ENCODE measurements around the gene ADAD2.

DNA sequence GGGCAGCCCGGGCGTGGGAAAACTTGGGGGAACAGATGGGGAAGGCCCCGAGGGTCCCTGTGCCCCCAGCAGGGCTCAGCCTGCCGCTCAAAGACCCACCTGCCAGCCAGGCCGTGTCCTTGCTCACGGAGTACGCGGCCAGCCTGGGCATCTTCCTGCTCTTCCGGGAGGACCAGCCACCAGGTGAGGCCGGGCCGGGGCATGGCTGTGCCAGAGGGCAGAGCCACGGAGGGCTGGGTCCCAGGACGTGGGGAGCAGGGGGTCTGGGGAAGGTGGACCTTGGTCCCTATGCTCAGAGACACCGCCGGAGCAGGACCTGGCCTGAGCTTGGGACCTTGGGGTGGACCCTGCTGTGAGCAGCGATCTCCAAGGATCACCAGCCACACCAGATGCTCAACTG, 509 bp downstream of the ADAD2 start:
- TF ChIP-seq CTCF (conservative IDR thresholded peaks at IDR 0.05; ENCODE audit: low read length) (no peak), EZH2phosphoT487 (IDR thresholded peaks at IDR 0.05; ENCODE audit: borderline replicate concordance, low read depth, low read length) (no peak)
